Measurements from ENCODE around the gene ZBED4.

ZBED4 gene

DNA sequence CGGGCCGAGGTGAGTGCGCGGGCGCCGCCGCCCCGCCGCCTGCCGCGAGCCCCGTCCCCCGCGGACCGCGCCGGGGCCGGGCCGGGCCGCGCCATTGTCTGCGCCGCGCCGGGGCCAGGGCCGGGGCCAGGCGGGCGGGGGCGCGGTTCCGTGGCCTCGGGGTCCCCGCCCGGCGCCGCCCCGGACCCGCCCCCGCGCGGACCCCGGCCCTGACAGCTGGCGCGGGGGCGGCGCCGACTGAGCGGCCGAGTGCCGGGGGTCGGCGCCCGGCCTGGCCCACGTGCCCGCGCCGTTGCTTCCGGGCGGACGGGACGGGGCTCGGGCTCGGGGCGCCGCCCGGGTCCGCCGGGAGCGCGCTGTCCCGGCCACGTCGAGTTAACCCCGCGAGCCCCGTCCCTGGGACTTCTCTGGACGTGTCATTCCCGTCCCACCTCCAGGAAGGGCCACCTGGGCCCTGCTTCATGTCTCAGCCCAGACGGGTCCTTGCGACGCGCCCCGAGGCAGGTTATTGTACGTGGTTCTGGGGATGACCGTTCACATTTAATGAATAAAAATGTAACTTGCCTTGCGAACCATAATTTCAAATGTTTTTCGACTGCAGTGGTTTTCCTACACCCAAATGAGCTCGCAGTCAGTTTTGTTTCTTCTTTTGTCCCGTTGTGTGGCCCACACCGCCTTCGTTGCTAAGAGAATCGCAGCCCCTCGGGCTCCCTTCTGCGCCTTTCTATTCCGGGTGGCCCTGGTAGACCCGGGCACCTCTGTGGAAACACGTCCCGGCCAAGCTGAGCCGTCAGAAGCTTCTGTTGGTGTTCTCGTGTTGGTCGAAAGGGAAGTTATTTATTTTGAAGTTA is 562 bp downstream of the ZBED4 start:
- no peak for DNase-seq (ENCODE audit: low read depth, low spot score)
- peak overlapping the region; percentile 82 for H3K4me3 ChIP-seq (ENCODE audit: low read depth, low read length)
- CTCF ChIA-PET, result interaction anchor here (0.8 kb wide), 1 partner anchor 10 kb away, joined by 3 read pairs; no protein-coding TSS in a partner anchor
- TF ChIP-seq, protein P1, sequence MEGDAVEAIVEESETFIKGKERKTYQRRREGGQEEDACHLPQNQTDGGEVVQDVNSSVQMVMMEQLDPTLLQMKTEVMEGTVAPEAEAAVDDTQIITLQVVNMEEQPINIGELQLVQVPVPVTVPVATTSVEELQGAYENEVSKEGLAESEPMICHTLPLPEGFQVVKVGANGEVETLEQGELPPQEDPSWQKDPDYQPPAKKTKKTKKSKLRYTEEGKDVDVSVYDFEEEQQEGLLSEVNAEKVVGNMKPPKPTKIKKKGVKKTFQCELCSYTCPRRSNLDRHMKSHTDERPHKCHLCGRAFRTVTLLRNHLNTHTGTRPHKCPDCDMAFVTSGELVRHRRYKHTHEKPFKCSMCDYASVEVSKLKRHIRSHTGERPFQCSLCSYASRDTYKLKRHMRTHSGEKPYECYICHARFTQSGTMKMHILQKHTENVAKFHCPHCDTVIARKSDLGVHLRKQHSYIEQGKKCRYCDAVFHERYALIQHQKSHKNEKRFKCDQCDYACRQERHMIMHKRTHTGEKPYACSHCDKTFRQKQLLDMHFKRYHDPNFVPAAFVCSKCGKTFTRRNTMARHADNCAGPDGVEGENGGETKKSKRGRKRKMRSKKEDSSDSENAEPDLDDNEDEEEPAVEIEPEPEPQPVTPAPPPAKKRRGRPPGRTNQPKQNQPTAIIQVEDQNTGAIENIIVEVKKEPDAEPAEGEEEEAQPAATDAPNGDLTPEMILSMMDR (IDR thresholded peaks at IDR 0.05; ENCODE audit: insufficient read depth, low read length, missing control alignments), result no peak
- POLR2A ChIA-PET, result no interaction called here

DNA sequence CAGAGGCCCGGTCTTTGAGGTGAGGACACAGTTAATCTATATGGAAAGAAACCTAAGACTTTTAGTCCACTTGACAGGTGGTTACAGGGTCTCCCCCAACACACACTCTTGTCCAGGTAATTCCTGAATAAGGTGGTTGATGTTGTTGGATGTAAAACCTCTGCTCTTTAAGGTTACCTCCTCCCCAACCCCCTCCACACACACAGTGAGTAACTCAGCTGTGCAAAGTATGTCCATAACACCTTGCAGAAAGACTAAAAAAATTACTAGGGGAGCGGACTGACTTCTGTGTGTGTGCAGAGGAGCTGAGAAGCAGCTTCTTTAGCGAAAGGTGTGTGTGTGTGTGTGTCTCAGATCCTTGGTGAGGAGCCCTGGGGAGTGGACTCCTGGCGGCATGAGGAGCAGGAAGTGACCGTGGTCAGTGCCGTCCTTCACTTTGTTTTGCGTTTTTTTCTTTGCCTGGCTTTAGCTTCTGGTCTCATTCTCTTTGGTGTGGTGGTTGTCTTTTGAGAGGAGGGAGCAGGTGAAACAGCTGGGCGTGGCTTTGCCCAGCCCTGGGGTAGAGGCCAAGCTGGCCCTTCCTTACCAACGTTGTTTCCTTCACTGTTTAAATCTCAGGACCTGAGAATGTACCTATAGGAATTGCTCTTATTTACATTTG is 1.7 kb downstream of the ZBED4 start:
- peak overlapping the region; percentile 82 for H3K4me3 ChIP-seq (ENCODE audit: low read depth, low read length)
- ChIA-PET CTCF (no interaction called here), POLR2A (interaction anchor here (0.6 kb wide), 1 partner anchor 553 kb away, joined by 3 read pairs; no protein-coding TSS in a partner anchor)
- no peak for DNase-seq (ENCODE audit: low read depth, low spot score)
- TF ChIP-seq, protein P1 (IDR thresholded peaks at IDR 0.05; ENCODE audit: insufficient read depth, low read length, missing control alignments), result no peak

DNA sequence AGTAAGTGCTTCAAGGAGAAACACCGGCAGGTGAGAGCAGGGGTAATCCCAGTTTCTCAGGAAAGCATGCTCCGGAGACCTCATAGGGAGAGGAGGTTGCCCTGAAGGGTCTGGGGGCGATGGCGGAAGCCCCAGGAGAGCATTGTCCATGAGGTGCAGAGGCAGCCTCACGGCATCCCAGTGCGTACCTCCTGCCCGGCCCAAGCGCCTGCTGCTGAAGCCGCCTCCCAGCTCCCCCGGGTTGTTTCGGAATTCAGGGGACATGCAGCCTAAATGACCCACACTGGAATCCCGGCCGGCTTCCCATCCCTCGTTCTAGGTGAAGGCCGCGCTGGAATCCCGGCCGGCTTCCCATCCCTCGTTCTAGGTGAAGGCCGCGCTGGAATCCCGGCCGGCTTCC is 2.7 kb downstream of the ZBED4 start:
- TF ChIP-seq, protein P1 (IDR thresholded peaks at IDR 0.05; ENCODE audit: insufficient read depth, low read length, missing control alignments), result no peak
- POLR2A ChIA-PET, result no interaction called here
- CTCF ChIA-PET, result no interaction called here
- DNase-seq (ENCODE audit: low read depth, low spot score), result no peak
- H3K4me3 ChIP-seq (ENCODE audit: low read depth, low read length), result no peak overlapping the region; the same call in 1 of the 2 replicates

DNA sequence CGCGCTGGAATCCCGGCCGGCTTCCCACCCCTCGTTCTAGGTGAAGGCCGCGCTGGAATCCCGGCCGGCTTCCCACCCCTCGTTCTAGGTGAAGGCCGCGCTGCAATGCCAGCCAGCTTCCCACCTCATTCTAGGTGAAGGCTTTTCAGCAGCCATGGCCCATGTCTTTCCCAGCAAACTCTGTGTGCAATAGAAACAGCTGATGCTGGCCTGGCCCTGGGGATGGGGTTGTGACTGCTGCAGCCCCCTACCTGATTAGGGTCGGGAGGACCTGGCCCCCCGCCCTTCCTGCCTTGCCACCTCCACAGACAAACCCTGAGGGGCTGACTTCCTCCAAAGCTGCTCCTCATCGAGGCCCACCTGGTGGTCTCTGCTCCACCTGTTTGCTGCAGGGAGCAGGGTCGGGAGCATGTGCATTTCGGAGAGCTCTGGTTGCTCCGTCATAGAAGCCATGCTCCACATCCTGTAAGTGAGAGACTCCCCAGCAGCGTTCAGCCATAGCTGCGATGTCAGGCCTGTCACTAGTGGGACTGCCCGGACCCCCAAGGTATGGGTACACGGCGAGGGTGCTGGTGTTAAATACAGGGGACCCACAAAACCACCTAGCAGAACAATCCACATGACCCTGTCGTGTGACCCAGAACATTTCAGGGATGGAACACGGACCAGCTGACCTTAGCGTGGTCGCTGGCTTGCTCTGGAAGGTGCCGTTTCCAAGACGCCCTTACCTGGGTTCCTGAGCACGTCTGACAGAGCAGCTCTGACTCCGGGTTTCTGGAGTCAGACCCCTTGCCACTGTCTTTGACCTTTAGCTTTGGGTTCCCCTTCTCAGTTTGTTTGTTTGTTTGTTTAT is 3.3 kb downstream of the ZBED4 start:
- TF ChIP-seq, protein P1 (IDR thresholded peaks at IDR 0.05; ENCODE audit: insufficient read depth, low read length, missing control alignments), result no peak
- no peak overlapping the region for H3K4me3 ChIP-seq (ENCODE audit: low read depth, low read length)
- DNase-seq (ENCODE audit: low read depth, low spot score), result no peak
- CTCF ChIA-PET, result no interaction called here
- POLR2A ChIA-PET, result interaction anchor here (0.7 kb wide), 1 partner anchor 1453 kb away, joined by 3 read pairs; no protein-coding TSS in a partner anchor

DNA sequence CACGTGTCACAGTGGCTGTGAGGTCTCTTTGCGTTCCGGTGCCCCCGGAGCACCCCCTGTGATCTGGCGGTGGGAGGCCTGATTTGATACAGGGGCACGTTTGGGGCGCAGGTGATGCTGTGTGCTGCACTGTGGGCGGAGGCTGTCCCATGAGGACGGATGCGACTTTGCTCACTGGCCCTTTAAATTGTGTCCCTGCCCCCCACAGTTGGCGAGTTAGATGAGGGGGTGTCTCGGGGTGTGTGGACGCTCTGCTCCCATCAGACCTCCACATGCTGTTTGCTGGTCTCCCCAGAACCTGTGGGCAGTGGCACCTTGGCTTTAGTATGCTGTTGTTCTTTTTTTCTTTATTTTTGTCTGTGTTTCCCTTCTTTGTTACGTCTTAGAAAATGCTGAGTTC is 5.2 kb downstream of the ZBED4 start:
- TF ChIP-seq, protein P1 (IDR thresholded peaks at IDR 0.05; ENCODE audit: insufficient read depth, low read length, missing control alignments), result no peak
- H3K4me3 ChIP-seq (ENCODE audit: low read depth, low read length), result no peak overlapping the region
- POLR2A ChIA-PET, result no interaction called here
- no peak for DNase-seq (ENCODE audit: low read depth, low spot score)
- CTCF ChIA-PET, result no interaction called here
